ENCODE results near the gene MAGOHB. TPM values are rescaled to one million over a fixed set of nuclear protein-coding genes. Genes with fewer than 3 reads are reported as not detected.

The MAGOHB gene
- polyA plus RNA-seq (2012; rRNA removed) = 13.5 and 15.7 TPM in 2 replicates
- polyA plus RNA-seq (2012; cell fraction: cytosol; rRNA removed) = 22.2 and 42.5 TPM in 2 replicates
- polyA plus RNA-seq (2012; cell fraction: nucleus; rRNA removed) = 2.9 and 9.9 TPM in 2 replicates

DNA sequence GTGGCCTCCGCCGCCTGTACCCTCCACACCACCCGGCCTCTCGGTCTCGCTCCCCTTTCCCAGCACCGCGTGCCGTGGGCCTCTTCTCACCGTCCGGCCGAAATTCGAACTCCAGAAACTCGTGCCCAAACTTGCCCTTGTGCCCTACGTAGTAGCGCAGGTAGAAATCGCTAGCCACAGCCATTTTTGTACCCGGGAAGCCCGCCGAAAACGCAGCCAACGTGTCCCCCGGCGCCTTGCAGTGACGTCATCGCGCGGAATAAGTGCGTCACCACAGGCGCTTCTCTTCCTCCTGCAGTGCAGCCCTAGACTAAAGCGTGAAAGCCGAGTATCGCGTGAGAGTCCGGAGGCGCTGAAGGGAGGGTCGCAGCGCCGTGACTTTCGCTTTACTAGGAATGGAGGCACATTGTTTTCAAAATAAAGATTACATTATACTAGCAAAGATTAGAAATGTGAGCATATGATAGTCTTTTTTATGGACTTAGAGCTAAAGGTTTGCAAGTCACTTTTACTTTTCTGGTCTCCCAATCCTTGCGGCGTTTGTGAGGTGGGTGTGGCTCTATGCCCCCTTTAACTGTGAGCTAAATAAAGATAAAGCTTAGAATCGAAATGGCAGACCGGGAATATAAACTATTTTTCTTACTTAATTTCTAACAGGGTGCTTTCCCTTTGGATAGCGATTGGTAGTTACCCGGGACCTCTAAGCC lies at the start of gene MAGOHB:
Gene MAGOHB, minus strand, starts transcription at position 261 of the 707 bp plus-strand sequence. Its CDS starts 77 bp downstream, at position 184.
- peak within 1 kb of the TSS; percentile 89 to 95 for H3K4me3 ChIP-seq (ENCODE audit: low read depth in 2 of 2, low read length in 1 of 2)
- H3K4me2 ChIP-seq = peak within 1 kb of the TSS; percentile 91
- H3K9me3 ChIP-seq = no peaks in the 10 kb centered on the region
- ChIA-PET POLR2A (interaction anchor here (1.2 kb wide), 1 partner anchor 558 kb away, joined by 3 read pairs; the partner anchor contains the start of gene SMIM10L1), CTCF (interaction anchor here (1.1 kb wide), 1 partner anchor 137 kb away, joined by 4 read pairs; no protein-coding TSS in a partner anchor)
- H3K79me2 ChIP-seq (ENCODE audit: insufficient read depth) = peaks cover 27% of the 10 kb centered on the region
- peaks cover 6 to 10% of the 10 kb centered on the region in 2 experiments for H3K4me1 ChIP-seq (ENCODE audit: control insufficient read depth in 1 of 2, insufficient read depth in 2 of 2, low read depth in 1 of 2, low read length in 1 of 2)
- H3F3A ChIP-seq (replicated peaks; ENCODE audit: insufficient read depth) = peaks cover 9% of the 10 kb centered on the region
- peak within 1 kb of the TSS; percentile 95 for H3K9ac ChIP-seq
- 1% methylated on average over 32 of the region's 45 CpGs for WGBS (ENCODE audit: low lambda C conversion rate)
- peaks cover 22 to 23% of the 10 kb centered on the region in 2 experiments for H3K36me3 ChIP-seq (replicated peaks in 1 of 2; ENCODE audit: control insufficient read depth in 1 of 2, insufficient read depth in 2 of 2, low read length in 1 of 2)
- DNase-seq = peak; percentile 82
- H2AFZ ChIP-seq (ENCODE audit: low read depth) = peak within 1 kb of the TSS; percentile 94
- H3K9me2 ChIP-seq = no peaks in the 10 kb centered on the region
- no peaks in the 10 kb centered on the region for H4K20me1 ChIP-seq (ENCODE audit: insufficient read depth)
- H3K27me3 ChIP-seq (ENCODE audit: insufficient read depth) = no peaks in the 10 kb centered on the region
- peak within 1 kb of the TSS; percentile 75 to 86 for H3K27ac ChIP-seq (ENCODE audit: low read depth in 2 of 2, low read length in 1 of 2)
- TF ChIP-seq, protein P1, sequence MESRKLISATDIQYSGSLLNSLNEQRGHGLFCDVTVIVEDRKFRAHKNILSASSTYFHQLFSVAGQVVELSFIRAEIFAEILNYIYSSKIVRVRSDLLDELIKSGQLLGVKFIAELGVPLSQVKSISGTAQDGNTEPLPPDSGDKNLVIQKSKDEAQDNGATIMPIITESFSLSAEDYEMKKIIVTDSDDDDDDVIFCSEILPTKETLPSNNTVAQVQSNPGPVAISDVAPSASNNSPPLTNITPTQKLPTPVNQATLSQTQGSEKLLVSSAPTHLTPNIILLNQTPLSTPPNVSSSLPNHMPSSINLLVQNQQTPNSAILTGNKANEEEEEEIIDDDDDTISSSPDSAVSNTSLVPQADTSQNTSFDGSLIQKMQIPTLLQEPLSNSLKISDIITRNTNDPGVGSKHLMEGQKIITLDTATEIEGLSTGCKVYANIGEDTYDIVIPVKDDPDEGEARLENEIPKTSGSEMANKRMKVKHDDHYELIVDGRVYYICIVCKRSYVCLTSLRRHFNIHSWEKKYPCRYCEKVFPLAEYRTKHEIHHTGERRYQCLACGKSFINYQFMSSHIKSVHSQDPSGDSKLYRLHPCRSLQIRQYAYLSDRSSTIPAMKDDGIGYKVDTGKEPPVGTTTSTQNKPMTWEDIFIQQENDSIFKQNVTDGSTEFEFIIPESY (IDR thresholded peaks at IDR 0.05; ENCODE audit: borderline replicate concordance, low read depth) = peak; percentile 97
- TF ChIP-seq RCOR1 (IDR thresholded peaks at IDR 0.05; ENCODE audit: low read length) = peak; percentile 38; the same call in 1 of the 2 replicates
- TF ChIP-seq TCF12 (IDR thresholded peaks at IDR 0.05) = no peak
- peak; percentile 99 for TF ChIP-seq CHD2 (IDR thresholded peaks at IDR 0.05; ENCODE audit: low read length, partially characterized antibody)
- peak; percentile 84 for TF ChIP-seq YY1 (IDR thresholded peaks at IDR 0.05; ENCODE audit: low read depth)
- TF ChIP-seq, protein P2, sequence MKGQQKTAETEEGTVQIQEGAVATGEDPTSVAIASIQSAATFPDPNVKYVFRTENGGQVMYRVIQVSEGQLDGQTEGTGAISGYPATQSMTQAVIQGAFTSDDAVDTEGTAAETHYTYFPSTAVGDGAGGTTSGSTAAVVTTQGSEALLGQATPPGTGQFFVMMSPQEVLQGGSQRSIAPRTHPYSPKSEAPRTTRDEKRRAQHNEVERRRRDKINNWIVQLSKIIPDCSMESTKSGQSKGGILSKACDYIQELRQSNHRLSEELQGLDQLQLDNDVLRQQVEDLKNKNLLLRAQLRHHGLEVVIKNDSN (IDR thresholded peaks at IDR 0.05; ENCODE audit: borderline replicate concordance, low read depth) = no peak
- no peak for TF ChIP-seq FOXM1 (IDR thresholded peaks at IDR 0.05; ENCODE audit: low read depth)
- TF ChIP-seq, protein P3, sequence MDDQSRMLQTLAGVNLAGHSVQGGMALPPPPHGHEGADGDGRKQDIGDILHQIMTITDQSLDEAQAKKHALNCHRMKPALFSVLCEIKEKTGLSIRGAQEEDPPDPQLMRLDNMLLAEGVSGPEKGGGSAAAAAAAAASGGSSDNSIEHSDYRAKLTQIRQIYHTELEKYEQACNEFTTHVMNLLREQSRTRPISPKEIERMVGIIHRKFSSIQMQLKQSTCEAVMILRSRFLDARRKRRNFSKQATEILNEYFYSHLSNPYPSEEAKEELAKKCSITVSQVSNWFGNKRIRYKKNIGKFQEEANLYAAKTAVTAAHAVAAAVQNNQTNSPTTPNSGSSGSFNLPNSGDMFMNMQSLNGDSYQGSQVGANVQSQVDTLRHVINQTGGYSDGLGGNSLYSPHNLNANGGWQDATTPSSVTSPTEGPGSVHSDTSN (IDR thresholded peaks at IDR 0.05) = no peak
- TF ChIP-seq, protein P4, sequence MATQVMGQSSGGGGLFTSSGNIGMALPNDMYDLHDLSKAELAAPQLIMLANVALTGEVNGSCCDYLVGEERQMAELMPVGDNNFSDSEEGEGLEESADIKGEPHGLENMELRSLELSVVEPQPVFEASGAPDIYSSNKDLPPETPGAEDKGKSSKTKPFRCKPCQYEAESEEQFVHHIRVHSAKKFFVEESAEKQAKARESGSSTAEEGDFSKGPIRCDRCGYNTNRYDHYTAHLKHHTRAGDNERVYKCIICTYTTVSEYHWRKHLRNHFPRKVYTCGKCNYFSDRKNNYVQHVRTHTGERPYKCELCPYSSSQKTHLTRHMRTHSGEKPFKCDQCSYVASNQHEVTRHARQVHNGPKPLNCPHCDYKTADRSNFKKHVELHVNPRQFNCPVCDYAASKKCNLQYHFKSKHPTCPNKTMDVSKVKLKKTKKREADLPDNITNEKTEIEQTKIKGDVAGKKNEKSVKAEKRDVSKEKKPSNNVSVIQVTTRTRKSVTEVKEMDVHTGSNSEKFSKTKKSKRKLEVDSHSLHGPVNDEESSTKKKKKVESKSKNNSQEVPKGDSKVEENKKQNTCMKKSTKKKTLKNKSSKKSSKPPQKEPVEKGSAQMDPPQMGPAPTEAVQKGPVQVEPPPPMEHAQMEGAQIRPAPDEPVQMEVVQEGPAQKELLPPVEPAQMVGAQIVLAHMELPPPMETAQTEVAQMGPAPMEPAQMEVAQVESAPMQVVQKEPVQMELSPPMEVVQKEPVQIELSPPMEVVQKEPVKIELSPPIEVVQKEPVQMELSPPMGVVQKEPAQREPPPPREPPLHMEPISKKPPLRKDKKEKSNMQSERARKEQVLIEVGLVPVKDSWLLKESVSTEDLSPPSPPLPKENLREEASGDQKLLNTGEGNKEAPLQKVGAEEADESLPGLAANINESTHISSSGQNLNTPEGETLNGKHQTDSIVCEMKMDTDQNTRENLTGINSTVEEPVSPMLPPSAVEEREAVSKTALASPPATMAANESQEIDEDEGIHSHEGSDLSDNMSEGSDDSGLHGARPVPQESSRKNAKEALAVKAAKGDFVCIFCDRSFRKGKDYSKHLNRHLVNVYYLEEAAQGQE (IDR thresholded peaks at IDR 0.05; ENCODE audit: low read depth, low read length) = peak; percentile 68
- TF ChIP-seq TAF1 (IDR thresholded peaks at IDR 0.05; ENCODE audit: borderline replicate concordance, low read depth, low read length) = peak; percentile 76
- TF ChIP-seq MXI1 (IDR thresholded peaks at IDR 0.05; ENCODE audit: low read depth, low read length) = peak; percentile 93
- TF ChIP-seq RXRA (IDR thresholded peaks at IDR 0.05; ENCODE audit: borderline replicate concordance, low read depth) = no peak
- TF ChIP-seq FOXJ3 (CRISPR knock-in tag; IDR thresholded peaks at IDR 0.05) = no peak
- TF ChIP-seq ELF1 (IDR thresholded peaks at IDR 0.05) = peak; percentile 95
- TF ChIP-seq, protein P5, sequence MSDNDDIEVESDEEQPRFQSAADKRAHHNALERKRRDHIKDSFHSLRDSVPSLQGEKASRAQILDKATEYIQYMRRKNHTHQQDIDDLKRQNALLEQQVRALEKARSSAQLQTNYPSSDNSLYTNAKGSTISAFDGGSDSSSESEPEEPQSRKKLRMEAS (IDR thresholded peaks at IDR 0.05; ENCODE audit: low read depth) = peak; percentile 96
- TF ChIP-seq POLR2AphosphoS5 (IDR thresholded peaks at IDR 0.05; ENCODE audit: low read depth, low read length) = peak; percentile 94
- TF ChIP-seq, protein P6, sequence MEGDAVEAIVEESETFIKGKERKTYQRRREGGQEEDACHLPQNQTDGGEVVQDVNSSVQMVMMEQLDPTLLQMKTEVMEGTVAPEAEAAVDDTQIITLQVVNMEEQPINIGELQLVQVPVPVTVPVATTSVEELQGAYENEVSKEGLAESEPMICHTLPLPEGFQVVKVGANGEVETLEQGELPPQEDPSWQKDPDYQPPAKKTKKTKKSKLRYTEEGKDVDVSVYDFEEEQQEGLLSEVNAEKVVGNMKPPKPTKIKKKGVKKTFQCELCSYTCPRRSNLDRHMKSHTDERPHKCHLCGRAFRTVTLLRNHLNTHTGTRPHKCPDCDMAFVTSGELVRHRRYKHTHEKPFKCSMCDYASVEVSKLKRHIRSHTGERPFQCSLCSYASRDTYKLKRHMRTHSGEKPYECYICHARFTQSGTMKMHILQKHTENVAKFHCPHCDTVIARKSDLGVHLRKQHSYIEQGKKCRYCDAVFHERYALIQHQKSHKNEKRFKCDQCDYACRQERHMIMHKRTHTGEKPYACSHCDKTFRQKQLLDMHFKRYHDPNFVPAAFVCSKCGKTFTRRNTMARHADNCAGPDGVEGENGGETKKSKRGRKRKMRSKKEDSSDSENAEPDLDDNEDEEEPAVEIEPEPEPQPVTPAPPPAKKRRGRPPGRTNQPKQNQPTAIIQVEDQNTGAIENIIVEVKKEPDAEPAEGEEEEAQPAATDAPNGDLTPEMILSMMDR (IDR thresholded peaks at IDR 0.05) = no peak
- no peak for TF ChIP-seq FOSL2 (IDR thresholded peaks at IDR 0.05; ENCODE audit: borderline replicate concordance, low read depth)
- TF ChIP-seq NRF1 (IDR thresholded peaks at IDR 0.05; ENCODE audit: low read depth, low read length) = no peak
- TF ChIP-seq TEAD4 (IDR thresholded peaks at IDR 0.05; ENCODE audit: borderline replicate concordance, insufficient read depth) = no peak
- no peak for TF ChIP-seq RAD21 (IDR thresholded peaks at IDR 0.05; ENCODE audit: low read length)
- no peak for TF ChIP-seq GATA2 (CRISPR knock-in tag; IDR thresholded peaks at IDR 0.05)
- TF ChIP-seq SIN3A (IDR thresholded peaks at IDR 0.05; ENCODE audit: borderline replicate concordance, low read depth, low read length) = peak; percentile 93; the same call in 1 of the 2 replicates
- peak; percentile 50; the same call in 1 of the 2 replicates for TF ChIP-seq GABPA (IDR thresholded peaks at IDR 0.05; ENCODE audit: low read depth)

Data from SK-N-SH (cell line).